Measurements from ENCODE around the gene LRRC72. TPM values are rescaled to one million over a fixed set of nuclear protein-coding genes. Genes with fewer than 3 reads are reported as not detected.

LRRC72 gene
- total and polyA plus RNA-seq, 9 of the 15 experiments (the other 6 are each of a cell fraction or from before 2014, with no cell fraction given) = 0.10 TPM; not detected in 8

DNA sequence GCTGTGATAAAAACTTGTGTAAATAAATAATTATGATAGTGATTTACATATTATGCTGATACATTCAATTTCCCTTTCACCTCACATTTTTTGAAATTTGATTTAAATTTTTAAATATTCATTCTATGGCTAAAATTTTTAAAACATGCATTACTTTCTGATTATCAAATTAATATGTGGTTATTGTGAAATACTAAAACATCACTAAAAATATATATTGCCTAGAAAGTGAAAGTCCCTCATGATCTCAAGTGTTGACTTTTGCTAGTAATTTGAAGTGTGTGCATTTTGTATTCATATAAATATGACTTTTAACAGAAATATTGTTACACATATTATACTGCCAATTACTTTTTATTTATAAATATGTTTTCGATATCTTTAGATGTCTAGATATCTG is 3.1 kb downstream of the LRRC72 start:
- no peaks in the 10 kb centered on the region for H3K9me3 ChIP-seq (replicated peaks; ENCODE audit: control insufficient read depth, insufficient read depth, low read depth, low read length)
- ATAC-seq (no peak), FAIRE-seq (no peak), DNase-seq (ENCODE audit: extremely low read depth in 1 of 4, low spot score in 3 of 4) (no peak)
- BruUV-seq (replicated peaks) = no TSS peak
- no peaks in the 10 kb centered on the region for H3K79me2 ChIP-seq (ENCODE audit: control insufficient read depth, insufficient read depth, low read length)
- no peak overlapping the region for H3K4me2 ChIP-seq (ENCODE audit: insufficient read depth, low read length)
- POLR2A ChIA-PET = no interaction called here
- no peak overlapping the region for H3K27ac ChIP-seq (ENCODE audit: extremely low read depth, low read depth, low read length)
- no peak overlapping the region for H3K4me3 ChIP-seq
- no peak overlapping the region for H2AFZ ChIP-seq (ENCODE audit: low read depth, low read length)
- in situ Hi-C loops (cut with MboI) = no loop called here
- H3K4me1 ChIP-seq (replicated peaks in 1 of 2; ENCODE audit: control insufficient read depth in 2 of 2, insufficient read depth in 2 of 2, low read length in 2 of 2) = peaks cover 0 to 9% of the 10 kb centered on the region in 2 experiments; a peak in 3 of 5 replicates
- no peak overlapping the region for H3K9ac ChIP-seq (ENCODE audit: insufficient read depth in 1 of 2, low read depth in 2 of 2, low read length in 2 of 2)
- H3K36me3 ChIP-seq (ENCODE audit: control insufficient read depth, insufficient read depth, low read length) = no peaks in the 10 kb centered on the region
- H4K20me1 ChIP-seq (replicated peaks; ENCODE audit: control insufficient read depth, insufficient read depth, low read length) = no peaks in the 10 kb centered on the region
- no peaks in the 10 kb centered on the region for H3K27me3 ChIP-seq (ENCODE audit: control insufficient read depth in 2 of 2, insufficient read depth in 2 of 2, low read length in 2 of 2)
- intact Hi-C loops (cut with micrococcal nuclease) = no loop called here
- WGBS (ENCODE audit: insufficient coverage, low coverage, missing lambda C conversion rate) = 56% methylated on average over 1 of the region's 1 CpG
- CTCF ChIA-PET (ENCODE audit: low intra/inter-chr PET ratio) = no interaction called here
- H3K9me1 ChIP-seq (ENCODE audit: control insufficient read depth, insufficient read depth, low read length) = no peaks in the 10 kb centered on the region
- 0 out of 2 replicates have a peak, but pooled peaks have one; percentile 18 for TF ChIP-seq C11orf30 (IDR thresholded peaks at IDR 0.05; ENCODE audit: low read depth)
- no peak for TF ChIP-seq HDAC2 (IDR thresholded peaks at IDR 0.05)
- TF ChIP-seq STAT6 (CRISPR knock-in tag; IDR thresholded peaks at IDR 0.05) = no peak
- TF ChIP-seq THRB (CRISPR knock-in tag; conservative IDR thresholded peaks at IDR 0.05) = no peak
- TF ChIP-seq, protein P1, sequence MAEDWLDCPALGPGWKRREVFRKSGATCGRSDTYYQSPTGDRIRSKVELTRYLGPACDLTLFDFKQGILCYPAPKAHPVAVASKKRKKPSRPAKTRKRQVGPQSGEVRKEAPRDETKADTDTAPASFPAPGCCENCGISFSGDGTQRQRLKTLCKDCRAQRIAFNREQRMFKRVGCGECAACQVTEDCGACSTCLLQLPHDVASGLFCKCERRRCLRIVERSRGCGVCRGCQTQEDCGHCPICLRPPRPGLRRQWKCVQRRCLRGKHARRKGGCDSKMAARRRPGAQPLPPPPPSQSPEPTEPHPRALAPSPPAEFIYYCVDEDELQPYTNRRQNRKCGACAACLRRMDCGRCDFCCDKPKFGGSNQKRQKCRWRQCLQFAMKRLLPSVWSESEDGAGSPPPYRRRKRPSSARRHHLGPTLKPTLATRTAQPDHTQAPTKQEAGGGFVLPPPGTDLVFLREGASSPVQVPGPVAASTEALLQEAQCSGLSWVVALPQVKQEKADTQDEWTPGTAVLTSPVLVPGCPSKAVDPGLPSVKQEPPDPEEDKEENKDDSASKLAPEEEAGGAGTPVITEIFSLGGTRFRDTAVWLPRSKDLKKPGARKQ (CRISPR knock-in tag; IDR thresholded peaks at IDR 0.05) = no peak
- no peak for TF ChIP-seq SRF (CRISPR knock-in tag; IDR thresholded peaks at IDR 0.05)
- no peak for TF ChIP-seq SRSF3 (IDR thresholded peaks at IDR 0.05; ENCODE audit: insufficient read depth, low read length)
- TF ChIP-seq ZNF512 (tag; IDR thresholded peaks at IDR 0.05) = no peak
- no peak for TF ChIP-seq NR4A1 (CRISPR knock-in tag; IDR thresholded peaks at IDR 0.05)
- TF ChIP-seq NR4A1 (tag; IDR thresholded peaks at IDR 0.05) = no peak
- no peak for TF ChIP-seq ZNF444 (CRISPR knock-in tag; IDR thresholded peaks at IDR 0.05)
- TF ChIP-seq BRCA1 (IDR thresholded peaks at IDR 0.05) = no peak
- no peak for TF ChIP-seq BRCA1 (CRISPR knock-in tag; IDR thresholded peaks at IDR 0.05)
- TF ChIP-seq ZNF436 (CRISPR knock-in tag; IDR thresholded peaks at IDR 0.05) = no peak
- no peak for TF ChIP-seq SNRNP70 (optimal IDR thresholded peaks at IDR 0.05; ENCODE audit: low read depth, low read length)
- no peak for TF ChIP-seq NFIX (CRISPR knock-in tag; IDR thresholded peaks at IDR 0.05; ENCODE audit: low read depth)
- TF ChIP-seq RFX7 (CRISPR knock-in tag; IDR thresholded peaks at IDR 0.05) = no peak
